Naive thymus-derived CD4-positive, alpha-beta T cell (primary cell): ENCODE measurements around the gene GABBR1. TPM values are rescaled to one million over a fixed set of nuclear protein-coding genes. Genes with fewer than 3 reads are reported as not detected.

Source experiments
- ATAC-seq: fragments of 150-1000 bp; cut with Tn5 transposase; 2 replicates; pipeline ENCODE4 v1.10.0; 2021; ENCODE audit warnings: mild to moderate bottlenecking, moderate library complexity
- CTCF ChIA-PET: fragments of 350-600 bp; sonication (Branson Sonifier 250); formaldehyde crosslinking; loops from one replicate; lab custom pipeline; 2021; ENCODE audit warnings: antibody characterized with exemption; lab: Charles Lee
- POLR2A ChIA-PET: fragments of 350-600 bp; sonication (Branson Sonifier 250); formaldehyde crosslinking; loops from one replicate; lab custom pipeline; 2021; ENCODE audit warnings: antibody characterized with exemption, inconsistent platforms; lab: Charles Lee
- DNase-seq, 9 donors: peaks; one replicate each; pipeline versions ENCODE4 v3.0.0 to v3.0.0-alpha.2; 2020 to 2022; ENCODE audit warnings: mixed read lengths in 1 of 9
- H3K27ac ChIP-seq: one replicate; pipeline ENCODE4 v1.7.0; 2013; ENCODE audit warnings: mild to moderate bottlenecking, low read depth, low read length, moderate library complexity
- H3K27me3 ChIP-seq, 2 donors: one replicate each; pipeline ENCODE4 v1.7.0; 2013; ENCODE audit warnings: low read length in 2 of 2, mild to moderate bottlenecking in 2 of 2, moderate library complexity in 2 of 2; ENCODE audit not compliant: control insufficient read depth in 2 of 2, insufficient read depth in 2 of 2
- H3K36me3 ChIP-seq, 3 experiments: 1 replicate in 2 of 3; 2 replicates in 1 of 3; pipeline ENCODE4 v1.7.0; 2013; ENCODE audit warnings: low read length in 3 of 3, mild to moderate bottlenecking in 3 of 3, moderate library complexity in 1 of 3; ENCODE audit not compliant: insufficient read depth in 3 of 3, control insufficient read depth in 2 of 3
- H3K4me1 ChIP-seq, 2 donors: one replicate each; pipeline ENCODE4 v1.7.0; 2013; ENCODE audit warnings: low read length in 2 of 2, mild to moderate bottlenecking in 2 of 2, moderate library complexity in 1 of 2; ENCODE audit not compliant: control insufficient read depth in 2 of 2, insufficient read depth in 2 of 2
- H3K4me3 ChIP-seq: 2 replicates; pipeline ENCODE4 v1.7.0; 2013; ENCODE audit warnings: mild to moderate bottlenecking, low read length
- H3K9me3 ChIP-seq, 3 experiments: 1 replicate in 2 of 3; 2 replicates in 1 of 3; pipeline ENCODE4 v1.7.0; 2013; ENCODE audit warnings: low read length in 3 of 3; ENCODE audit not compliant: control insufficient read depth in 2 of 3
- H3K27ac Mint-ChIP-seq, 9 donors: one replicate each; pipeline ENCODE4 v1.8.0; 2020 to 2022; ENCODE audit warnings: mixed read lengths in 9 of 9, mild to moderate bottlenecking in 8 of 9, moderate library complexity in 5 of 9, inconsistent platforms in 2 of 9
- H3K27me3 Mint-ChIP-seq, 5 donors: one replicate each; pipeline ENCODE4 v1.8.0; 2021 to 2022; ENCODE audit warnings: mixed read lengths in 5 of 5, mild to moderate bottlenecking in 1 of 5
- H3K36me3 Mint-ChIP-seq, 5 donors: one replicate each; pipeline ENCODE4 v1.8.0; 2020 to 2022; ENCODE audit warnings: mixed read lengths in 5 of 5, mild to moderate bottlenecking in 3 of 5, inconsistent platforms in 1 of 5
- H3K4me1 Mint-ChIP-seq, 7 donors: one replicate each; pipeline ENCODE4 v1.8.0; 2020 to 2022; ENCODE audit warnings: mixed read lengths in 7 of 7, mild to moderate bottlenecking in 3 of 7, inconsistent platforms in 1 of 7
- H3K4me3 Mint-ChIP-seq, 10 donors: one replicate each; pipeline ENCODE4 v1.8.0; 2020 to 2022; ENCODE audit warnings: mild to moderate bottlenecking in 10 of 10, mixed read lengths in 10 of 10, moderate library complexity in 6 of 10, inconsistent platforms in 2 of 10
- H3K9me3 Mint-ChIP-seq, 11 donors: one replicate each; pipeline ENCODE4 v1.8.0; 2020 to 2022; ENCODE audit warnings: mixed read lengths in 11 of 11, mild to moderate bottlenecking in 4 of 11, inconsistent platforms in 1 of 11, moderate library complexity in 1 of 11
- intact Hi-C, 2 donors: fragments of 100-400 bp; cut with micrococcal nuclease; formaldehyde crosslinking; loops; one replicate each; pipeline ENCODE4 v1.15.1; 2023
- polyA plus RNA-seq, 2 donors: library from polyadenylated mRNA; unstranded; fragments of 300-500 nt; fragmentation: Illumina TruSeq; gene quantifications; one replicate each; pipeline ENCODE4 v1.2.3, GENCODE V29; 2021
- total RNA-seq, 6 experiments: library from RNA in 5 of 6; stranded (reverse) in 5 of 6; gene quantifications; 1 replicate in 5 of 6; 2 replicates in 1 of 6; pipeline ENCODE4 v1.2.3 and lab custom pipeline; 2021 to 2026

GABBR1 gene
- total and polyA plus RNA-seq, 7 experiments from 2014 or later = 1.2 to 115 (median 59.9) TPM

GRCh38 chr6:29524444-29525310 lies 108.3 kb downstream of the GABBR1 start:
- DNase-seq = no peak
- Mint-ChIP-seq H3K9me3 (peaks cover 0 to 5% (median 0%) of the 10 kb centered on the region in 11 donors), H3K27me3 (peaks cover 36 to 43% (median 41%) of the 10 kb centered on the region in 5 donors), H3K27ac (no peak overlapping the region), H3K36me3 (no peaks in the 10 kb centered on the region), H3K4me3 (no peak overlapping the region), H3K4me1 (peaks cover 0 to 2% (median 0%) of the 10 kb centered on the region in 7 donors)
- ATAC-seq = no peak
- CTCF ChIA-PET = no interaction called here
- intact Hi-C loops = no loop called here
- Histone ChIP-seq H3K4me1 (no peaks in the 10 kb centered on the region), H3K36me3 (no peaks in the 10 kb centered on the region), H3K9me3 (no peaks in the 10 kb centered on the region), H3K4me3 (no peak overlapping the region), H3K27me3 (no peaks in the 10 kb centered on the region), H3K27ac (no peak overlapping the region)
- POLR2A ChIA-PET = no interaction called here

- no peaks in the 10 kb centered on the region for H3K4me1 ChIP-seq
- Mint-ChIP-seq H3K4me1 (peaks cover 0 to 2% (median 0%) of the 10 kb centered on the region in 7 donors), H3K9me3 (peaks cover 0 to 5% (median 0%) of the 10 kb centered on the region in 11 donors), H3K27ac (no peak overlapping the region), H3K4me3 (no peak overlapping the region), H3K36me3 (no peaks in the 10 kb centered on the region), H3K27me3 (peaks cover 36 to 43% (median 39%) of the 10 kb centered on the region in 5 donors)
- DNase-seq (no peak), ATAC-seq (no peak)
- no peaks in the 10 kb centered on the region for H3K27me3 ChIP-seq
- H3K36me3 ChIP-seq = no peaks in the 10 kb centered on the region
- POLR2A ChIA-PET = no interaction called here
- no peak overlapping the region for H3K4me3 ChIP-seq
- no peaks in the 10 kb centered on the region for H3K9me3 ChIP-seq
- H3K27ac ChIP-seq = no peak overlapping the region
- CTCF ChIA-PET = no interaction called here
- intact Hi-C loops = no loop called here
Observed at GRCh38 chr6:29524044-29524443, 108.9 kb downstream of the GABBR1 start.

- intact Hi-C loops = no loop called here
- no peaks in the 10 kb centered on the region for H3K36me3 ChIP-seq
- no peaks in the 10 kb centered on the region for H3K9me3 ChIP-seq
- no peaks in the 10 kb centered on the region for H3K36me3 Mint-ChIP-seq
- peaks cover 0 to 5% (median 0%) of the 10 kb centered on the region in 11 donors for H3K9me3 Mint-ChIP-seq
- H3K4me3 ChIP-seq = no peak overlapping the region
- H3K4me3 Mint-ChIP-seq = no peak overlapping the region
- ATAC-seq (no peak), DNase-seq (no peak)
- H3K27me3 Mint-ChIP-seq = peaks cover 30 to 39% (median 30%) of the 10 kb centered on the region in 5 donors
- ChIA-PET POLR2A (interaction anchor here (0.7 kb wide), 1 partner anchor 762 kb away, joined by 3 read pairs; no protein-coding TSS in a partner anchor), CTCF (no interaction called here)
- H3K27ac Mint-ChIP-seq = no peak overlapping the region
- no peak overlapping the region for H3K27ac ChIP-seq
- H3K4me1 Mint-ChIP-seq = peaks cover 0 to 2% (median 0%) of the 10 kb centered on the region in 7 donors
- H3K27me3 ChIP-seq = no peaks in the 10 kb centered on the region
- no peaks in the 10 kb centered on the region for H3K4me1 ChIP-seq
Observed at GRCh38 chr6:29522227-29522626, 110.8 kb downstream of the GABBR1 start.

- POLR2A ChIA-PET = no interaction called here
- peaks cover 21 to 36% (median 31%) of the 10 kb centered on the region in 5 donors for H3K27me3 Mint-ChIP-seq
- intact Hi-C loops = no loop called here
Observed at GRCh38 chr6:29521006-29521680, 111.8 kb downstream of the GABBR1 start.

GRCh38 chr6:29520232-29520631 lies 112.8 kb downstream of the GABBR1 start:
- no peak overlapping the region for H3K4me3 ChIP-seq
- no peaks in the 10 kb centered on the region for H3K9me3 ChIP-seq
- CTCF ChIA-PET = interaction anchor here (0.6 kb wide), 1 partner anchor 838 kb away, joined by 3 read pairs; no protein-coding TSS in a partner anchor
- H3K4me1 Mint-ChIP-seq = peaks cover 0 to 8% (median 5%) of the 10 kb centered on the region in 7 donors
- H3K27me3 Mint-ChIP-seq = peaks cover 12 to 26% (median 23%) of the 10 kb centered on the region in 5 donors
- DNase-seq = no peak
- peaks cover 0 to 5% (median 0%) of the 10 kb centered on the region in 11 donors for H3K9me3 Mint-ChIP-seq
- no peaks in the 10 kb centered on the region for H3K36me3 Mint-ChIP-seq
- POLR2A ChIA-PET = no interaction called here
- no peaks in the 10 kb centered on the region for H3K27me3 ChIP-seq
- no peak overlapping the region for H3K27ac Mint-ChIP-seq
- H3K36me3 ChIP-seq = no peaks in the 10 kb centered on the region
- ATAC-seq = no peak
- no peaks in the 10 kb centered on the region for H3K4me1 ChIP-seq
- intact Hi-C loops = no loop called here
- no peak overlapping the region for H3K27ac ChIP-seq
- H3K4me3 Mint-ChIP-seq = no peak overlapping the region

More at GRCh38 chr6:29521006-29521680, 111.8 kb downstream of the GABBR1 start:
- no peaks in the 10 kb centered on the region for H3K4me1 ChIP-seq
- Mint-ChIP-seq H3K4me1 (peaks cover 0 to 3% (median 2%) of the 10 kb centered on the region in 7 donors), H3K4me3 (no peak overlapping the region), H3K36me3 (no peaks in the 10 kb centered on the region), H3K27ac (no peak overlapping the region), H3K9me3 (peaks cover 0 to 5% (median 0%) of the 10 kb centered on the region in 11 donors)
- no peak overlapping the region for H3K27ac ChIP-seq
- H3K4me3 ChIP-seq = no peak overlapping the region
- ATAC-seq (no peak), DNase-seq (no peak)
- H3K27me3 ChIP-seq = no peaks in the 10 kb centered on the region
- H3K9me3 ChIP-seq = no peaks in the 10 kb centered on the region
- H3K36me3 ChIP-seq = no peaks in the 10 kb centered on the region
- CTCF ChIA-PET = no interaction called here

- H3K27ac Mint-ChIP-seq = no peak overlapping the region
Observed at GRCh38 chr6:29519291-29520010, 113.5 kb downstream of the GABBR1 start.

More at GRCh38 chr6:29519291-29520010, 113.5 kb downstream of the GABBR1 start:
- Histone ChIP-seq H3K36me3 (no peaks in the 10 kb centered on the region), H3K27me3 (no peaks in the 10 kb centered on the region), H3K27ac (no peak overlapping the region), H3K9me3 (no peaks in the 10 kb centered on the region), H3K4me1 (no peaks in the 10 kb centered on the region), H3K4me3 (no peak overlapping the region)
- peaks cover 9 to 29% (median 23%) of the 10 kb centered on the region in 5 donors for H3K27me3 Mint-ChIP-seq
- DNase-seq = no peak
- peaks cover 0 to 11% (median 5%) of the 10 kb centered on the region in 7 donors for H3K4me1 Mint-ChIP-seq
- intact Hi-C loops = no loop called here
- POLR2A ChIA-PET = no interaction called here
- peaks cover 0 to 5% (median 0%) of the 10 kb centered on the region in 11 donors for H3K9me3 Mint-ChIP-seq
- H3K4me3 Mint-ChIP-seq = no peak overlapping the region
- no peak for ATAC-seq
- peaks cover 0 to 5% (median 0%) of the 10 kb centered on the region in 5 donors for H3K36me3 Mint-ChIP-seq
- CTCF ChIA-PET = interaction anchor here (0.6 kb wide), 1 partner anchor 838 kb away, joined by 3 read pairs; no protein-coding TSS in a partner anchor
